ENCODE results near the gene PSMD5. TPM values are rescaled to one million over a fixed set of nuclear protein-coding genes. Genes with fewer than 3 reads are reported as not detected.

Gene PSMD5
- total RNA-seq, 1 donor from 2014 or later = 53.3 TPM

DNA sequence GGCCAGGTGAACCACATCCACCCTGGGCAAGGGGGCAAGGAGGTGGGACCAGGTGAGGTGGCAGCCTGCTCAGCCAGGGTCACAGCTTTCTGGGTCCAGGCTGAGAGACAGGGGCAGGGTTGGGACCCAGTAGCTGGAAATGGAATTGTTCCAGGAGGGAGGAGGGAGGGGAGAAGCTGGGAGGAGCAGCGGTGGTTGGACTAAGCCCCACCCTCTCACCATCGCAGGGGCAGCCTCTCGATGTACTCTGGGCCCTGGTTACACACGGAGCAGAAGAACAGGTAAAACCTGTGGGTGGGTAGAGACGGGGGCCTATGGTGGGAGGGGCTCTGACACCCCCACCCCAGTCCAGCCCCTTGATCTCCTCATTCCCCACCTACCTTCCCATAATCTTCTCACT is 23.1 kb upstream of the PSMD5 start:
- TF ChIP-seq, protein P1, sequence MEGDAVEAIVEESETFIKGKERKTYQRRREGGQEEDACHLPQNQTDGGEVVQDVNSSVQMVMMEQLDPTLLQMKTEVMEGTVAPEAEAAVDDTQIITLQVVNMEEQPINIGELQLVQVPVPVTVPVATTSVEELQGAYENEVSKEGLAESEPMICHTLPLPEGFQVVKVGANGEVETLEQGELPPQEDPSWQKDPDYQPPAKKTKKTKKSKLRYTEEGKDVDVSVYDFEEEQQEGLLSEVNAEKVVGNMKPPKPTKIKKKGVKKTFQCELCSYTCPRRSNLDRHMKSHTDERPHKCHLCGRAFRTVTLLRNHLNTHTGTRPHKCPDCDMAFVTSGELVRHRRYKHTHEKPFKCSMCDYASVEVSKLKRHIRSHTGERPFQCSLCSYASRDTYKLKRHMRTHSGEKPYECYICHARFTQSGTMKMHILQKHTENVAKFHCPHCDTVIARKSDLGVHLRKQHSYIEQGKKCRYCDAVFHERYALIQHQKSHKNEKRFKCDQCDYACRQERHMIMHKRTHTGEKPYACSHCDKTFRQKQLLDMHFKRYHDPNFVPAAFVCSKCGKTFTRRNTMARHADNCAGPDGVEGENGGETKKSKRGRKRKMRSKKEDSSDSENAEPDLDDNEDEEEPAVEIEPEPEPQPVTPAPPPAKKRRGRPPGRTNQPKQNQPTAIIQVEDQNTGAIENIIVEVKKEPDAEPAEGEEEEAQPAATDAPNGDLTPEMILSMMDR (IDR thresholded peaks at IDR 0.05) = no peak
- Mint-ChIP-seq H3K4me3 (ENCODE audit: unreplicated experiment) (no peak overlapping the region), H3K27ac (ENCODE audit: unreplicated experiment) (peak overlapping the region; percentile 27), H3K9me3 (ENCODE audit: unreplicated experiment) (no peaks in the 10 kb centered on the region), H3K36me3 (ENCODE audit: unreplicated experiment) (peaks cover 38% of the 10 kb centered on the region), H3K4me1 (ENCODE audit: unreplicated experiment) (peaks cover 14% of the 10 kb centered on the region), H3K27me3 (ENCODE audit: unreplicated experiment) (no peaks in the 10 kb centered on the region)
- DNase-seq (ENCODE audit: extremely low spot score, unreplicated experiment) = no peak

DNA sequence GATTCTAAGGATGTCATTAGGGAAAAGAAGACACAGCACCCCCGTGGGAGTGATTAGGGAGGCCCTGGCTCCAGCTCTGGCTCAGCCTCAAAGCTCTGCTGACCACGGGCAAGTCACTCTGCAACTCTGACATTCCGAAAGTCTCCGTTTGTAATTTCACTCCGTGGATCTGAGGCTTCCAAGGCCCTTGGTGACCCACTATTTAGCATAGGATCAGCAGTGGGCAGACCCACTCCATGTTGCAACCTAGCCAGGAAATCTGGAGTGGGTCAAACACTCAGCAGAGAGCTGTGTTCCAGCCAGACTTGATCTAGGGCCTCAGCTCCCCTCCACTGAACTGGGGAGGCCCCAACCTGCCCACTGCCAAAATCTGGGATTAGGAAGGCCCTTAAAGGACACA is 22.5 kb upstream of the PSMD5 start:
- TF ChIP-seq, protein P1 (IDR thresholded peaks at IDR 0.05) = no peak
- no peak for DNase-seq (ENCODE audit: extremely low spot score, unreplicated experiment)
- Mint-ChIP-seq H3K27ac (ENCODE audit: unreplicated experiment) (peak overlapping the region; percentile 27), H3K9me3 (ENCODE audit: unreplicated experiment) (no peaks in the 10 kb centered on the region), H3K36me3 (ENCODE audit: unreplicated experiment) (peaks cover 44% of the 10 kb centered on the region), H3K4me3 (ENCODE audit: unreplicated experiment) (no peak overlapping the region), H3K4me1 (ENCODE audit: unreplicated experiment) (peaks cover 12% of the 10 kb centered on the region), H3K27me3 (ENCODE audit: unreplicated experiment) (no peaks in the 10 kb centered on the region)

DNA sequence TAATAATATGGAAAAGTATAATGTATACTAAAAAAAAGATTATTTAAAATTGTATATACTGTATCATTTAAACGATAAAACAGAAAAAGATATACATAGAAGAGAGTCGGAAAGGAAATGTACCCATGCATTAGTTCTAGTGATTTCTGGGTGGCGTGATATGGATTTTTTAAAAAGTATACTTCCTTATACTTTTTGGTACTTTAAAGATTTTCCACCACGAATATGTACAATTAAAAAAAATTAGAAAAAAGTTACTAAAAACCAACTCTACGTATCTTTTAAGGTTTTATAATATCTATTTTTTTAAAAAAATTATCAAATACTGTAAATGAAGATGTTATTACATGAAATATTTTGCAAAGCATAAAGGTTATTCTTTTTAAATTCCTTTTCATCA is 22.0 kb upstream of the PSMD5 start:
- Mint-ChIP-seq H3K9me3 (ENCODE audit: unreplicated experiment) (no peaks in the 10 kb centered on the region), H3K4me1 (ENCODE audit: unreplicated experiment) (peaks cover 8% of the 10 kb centered on the region), H3K36me3 (ENCODE audit: unreplicated experiment) (peaks cover 48% of the 10 kb centered on the region), H3K4me3 (ENCODE audit: unreplicated experiment) (no peak overlapping the region), H3K27ac (ENCODE audit: unreplicated experiment) (no peak overlapping the region), H3K27me3 (ENCODE audit: unreplicated experiment) (no peaks in the 10 kb centered on the region)
- no peak for DNase-seq (ENCODE audit: extremely low spot score, unreplicated experiment)
- TF ChIP-seq, protein P1 (IDR thresholded peaks at IDR 0.05) = no peak

DNA sequence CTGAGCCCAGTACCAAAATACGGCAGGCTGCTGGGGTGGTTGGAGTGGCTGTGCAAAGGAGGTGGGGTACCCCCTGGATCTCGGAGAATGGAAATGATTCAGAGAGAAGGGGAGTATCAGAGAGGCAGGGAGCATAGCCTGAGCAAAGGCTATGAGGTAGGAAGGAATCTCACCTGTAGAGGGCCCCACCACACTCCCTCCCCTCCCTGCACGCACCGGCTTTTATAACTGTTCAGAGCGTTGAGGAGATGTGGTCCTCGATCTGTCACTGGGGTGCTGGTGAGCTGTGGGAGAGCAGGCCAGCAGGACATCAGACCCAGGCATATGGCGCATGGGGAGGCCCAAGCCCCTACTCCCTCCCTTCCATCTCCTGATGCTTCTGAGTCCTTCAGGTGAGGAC is 21.1 kb upstream of the PSMD5 start:
- Mint-ChIP-seq H3K4me1 (ENCODE audit: unreplicated experiment) (no peaks in the 10 kb centered on the region), H3K36me3 (ENCODE audit: unreplicated experiment) (peaks cover 43% of the 10 kb centered on the region), H3K27ac (ENCODE audit: unreplicated experiment) (no peak overlapping the region), H3K4me3 (ENCODE audit: unreplicated experiment) (no peak overlapping the region), H3K9me3 (ENCODE audit: unreplicated experiment) (no peaks in the 10 kb centered on the region), H3K27me3 (ENCODE audit: unreplicated experiment) (no peaks in the 10 kb centered on the region)
- TF ChIP-seq, protein P1 (IDR thresholded peaks at IDR 0.05) = no peak
- no peak for DNase-seq (ENCODE audit: extremely low spot score, unreplicated experiment)

DNA sequence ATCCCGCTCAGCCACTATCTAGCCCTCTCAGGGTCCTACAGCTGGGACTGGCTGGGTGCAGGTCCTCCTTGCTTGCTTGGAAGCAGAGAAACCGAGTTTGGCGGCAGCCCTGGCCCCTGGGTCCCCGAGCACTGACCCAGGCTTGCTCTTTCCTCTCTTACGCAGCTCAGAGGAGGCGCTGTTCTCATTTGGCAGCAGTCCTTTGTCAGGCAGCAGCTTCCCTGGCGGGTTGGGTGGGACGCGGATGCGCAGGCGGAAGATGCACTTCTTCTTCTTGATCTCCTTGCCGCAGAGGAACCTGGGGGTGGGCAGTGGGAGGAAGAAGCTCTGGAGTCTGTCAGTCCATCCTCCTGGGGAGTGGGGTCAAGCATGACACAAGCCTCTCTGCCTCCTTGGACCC is 19.7 kb upstream of the PSMD5 start:
- Mint-ChIP-seq H3K27me3 (ENCODE audit: unreplicated experiment) (no peaks in the 10 kb centered on the region), H3K27ac (ENCODE audit: unreplicated experiment) (no peak overlapping the region), H3K4me3 (ENCODE audit: unreplicated experiment) (no peak overlapping the region), H3K4me1 (ENCODE audit: unreplicated experiment) (no peaks in the 10 kb centered on the region), H3K9me3 (ENCODE audit: unreplicated experiment) (no peaks in the 10 kb centered on the region), H3K36me3 (ENCODE audit: unreplicated experiment) (peaks cover 50% of the 10 kb centered on the region)
- DNase-seq (ENCODE audit: extremely low spot score, unreplicated experiment) = no peak
- TF ChIP-seq, protein P1 (IDR thresholded peaks at IDR 0.05) = no peak

All from osteocyte (in vitro differentiated cells).